Stomach (tissue), 9 donors: ENCODE data around the gene CNTNAP5. TPM values are rescaled to one million over a fixed set of nuclear protein-coding genes. Genes with fewer than 3 reads are reported as not detected.

Experiments
- DNase-seq, 2 donors: peaks; one replicate each; pipeline versions ENCODE4 v3.0.0 to v3.0.0-alpha.2; 2013 to 2019
- H3K27ac ChIP-seq, 5 donors: fragments of 200-600 bp in 4 of 5; sonication (generic) in 4 of 5; one replicate each; pipeline ENCODE4 v1.5.1; 2013 to 2019; ENCODE audit warnings: mild to moderate bottlenecking in 1 of 5, moderate library complexity in 1 of 5
- H3K27me3 ChIP-seq, 3 donors: fragments of 200-600 bp; sonication (generic); one replicate each; pipeline ENCODE4 v1.5.1; 2017 to 2019; ENCODE audit warnings: mixed run types in 1 of 3
- H3K36me3 ChIP-seq, 4 donors: fragments of 200-600 bp; sonication (generic); 1 replicate in 3 of 4; 2 replicates in 1 of 4; pipeline ENCODE4 v1.5.1; 2016 to 2019
- H3K4me1 ChIP-seq, 4 donors: fragments of 200-600 bp; sonication (generic); one replicate each; pipeline ENCODE4 v1.5.1; 2016 to 2019
- H3K4me3 ChIP-seq, 4 donors: fragments of 200-600 bp; sonication (generic) in 3 of 4; one replicate each; pipeline ENCODE4 v1.5.1; 2016 to 2019; ENCODE audit warnings: mild to moderate bottlenecking in 1 of 4
- H3K9me3 ChIP-seq, 4 donors: fragments of 200-600 bp; sonication (generic); one replicate each; pipeline ENCODE4 v1.5.1; 2016 to 2019
- EP300 ChIP-seq: sonication (generic); formaldehyde crosslinking; IDR thresholded peaks from one replicate; pipeline ENCODE4 v1.6.1; 2017; ENCODE audit warnings: antibody characterized with exemption
- POLR2A ChIP-seq, 4 donors: fragments of 450-650 bp; IDR thresholded peaks; one replicate each; pipeline ENCODE4 v1.6.1; 2016; ENCODE audit warnings: antibody characterized with exemption in 4 of 4, control low read depth in 2 of 4, mild to moderate bottlenecking in 1 of 4, moderate library complexity in 1 of 4
- POLR2AphosphoS5 ChIP-seq, 3 donors: sonication (generic); formaldehyde crosslinking; IDR thresholded peaks; one replicate each; pipeline ENCODE4 v1.6.1; 2016; ENCODE audit warnings: antibody characterized with exemption in 3 of 3
- WGBS, 5 donors: extraction: QIAGEN DNeasy Blood & Tissue Kit in 3 of 5; methylation state at CpG; one replicate each; pipeline versions ENCODE4 v1.1.5 to v1.1.7; 2013 to 2018; 5-methylcytosine and 5-hydroxymethylcytosine counted together
- intact Hi-C: fragments of 100-400 bp; cut with DNase I; formaldehyde crosslinking; loops from one replicate; pipeline ENCODE4 v1.15.1; 2023; ENCODE audit warnings: low total_unique reads
- polyA plus RNA-seq, 3 donors: library from polyadenylated mRNA; stranded (reverse); fragments of 200-250 nt; gene quantifications; one replicate each; pipeline ENCODE4 v1.2.3, GENCODE V29; 2013
- total RNA-seq, 5 donors: library from RNA; depleted of rRNA; stranded (reverse); fragments of >200 nt; gene quantifications; one replicate each; pipeline versions ENCODE4 v1.1.0 to v1.2.3, GENCODE V29; 2014 to 2016
- TF ChIP-seq, protein P1 (sequence below), 7 experiments: fragments of 450-650 bp in 4 of 7; fragments of 200-600 bp in 3 of 7; sonication (generic) in 3 of 7; IDR thresholded peaks; one replicate each; pipeline ENCODE4 v1.5.1; 2016 to 2019; ENCODE audit warnings: antibody characterized with exemption in 7 of 7, control low read depth in 2 of 7, mild to moderate bottlenecking in 1 of 7
- donor health status: healthy with polysubstance abuse.
- donor health status: Bipolar disorder and iron deficiency.
- donor health status: healthy.

The CNTNAP5 gene
- total and polyA plus RNA-seq, 8 donors: 1.3 TPM; not detected in 7

DNA sequence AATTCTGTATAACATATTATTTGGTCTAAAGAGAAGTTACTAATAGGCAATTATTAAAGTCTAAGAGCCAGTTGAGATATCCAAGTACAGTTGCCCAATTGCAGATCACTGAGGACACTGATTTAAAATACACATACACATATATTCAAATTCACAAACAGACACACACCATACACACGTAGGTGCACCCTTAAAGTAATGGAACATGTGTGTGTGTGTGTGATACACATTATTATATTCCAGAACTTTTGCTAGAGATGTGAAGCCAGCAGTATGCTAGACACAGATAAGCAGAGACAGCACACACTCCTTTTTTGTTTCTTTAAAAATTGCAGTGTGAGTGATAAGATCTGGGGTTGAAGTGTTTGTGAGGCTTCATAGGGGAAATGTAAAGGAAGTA lies 292.5 kb downstream of the CNTNAP5 start:
- 50 to 81% (median 68%) methylated on average over 1 of the region's 1 CpG for WGBS, 5 donors
- DNase-seq: no peak
- intact Hi-C loops: no loop called here
- Histone ChIP-seq H3K4me3 (no peak overlapping the region), H3K9me3 (no peaks in the 10 kb centered on the region), H3K27ac (no peak overlapping the region), H3K4me1 (no peaks in the 10 kb centered on the region), H3K36me3 (no peaks in the 10 kb centered on the region), H3K27me3 (no peaks in the 10 kb centered on the region)
- TF ChIP-seq POLR2A (IDR thresholded peaks at IDR 0.05) (no peak), POLR2AphosphoS5 (IDR thresholded peaks at IDR 0.05) (no peak), EP300 (no peak)
- TF ChIP-seq, protein P1, sequence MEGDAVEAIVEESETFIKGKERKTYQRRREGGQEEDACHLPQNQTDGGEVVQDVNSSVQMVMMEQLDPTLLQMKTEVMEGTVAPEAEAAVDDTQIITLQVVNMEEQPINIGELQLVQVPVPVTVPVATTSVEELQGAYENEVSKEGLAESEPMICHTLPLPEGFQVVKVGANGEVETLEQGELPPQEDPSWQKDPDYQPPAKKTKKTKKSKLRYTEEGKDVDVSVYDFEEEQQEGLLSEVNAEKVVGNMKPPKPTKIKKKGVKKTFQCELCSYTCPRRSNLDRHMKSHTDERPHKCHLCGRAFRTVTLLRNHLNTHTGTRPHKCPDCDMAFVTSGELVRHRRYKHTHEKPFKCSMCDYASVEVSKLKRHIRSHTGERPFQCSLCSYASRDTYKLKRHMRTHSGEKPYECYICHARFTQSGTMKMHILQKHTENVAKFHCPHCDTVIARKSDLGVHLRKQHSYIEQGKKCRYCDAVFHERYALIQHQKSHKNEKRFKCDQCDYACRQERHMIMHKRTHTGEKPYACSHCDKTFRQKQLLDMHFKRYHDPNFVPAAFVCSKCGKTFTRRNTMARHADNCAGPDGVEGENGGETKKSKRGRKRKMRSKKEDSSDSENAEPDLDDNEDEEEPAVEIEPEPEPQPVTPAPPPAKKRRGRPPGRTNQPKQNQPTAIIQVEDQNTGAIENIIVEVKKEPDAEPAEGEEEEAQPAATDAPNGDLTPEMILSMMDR (IDR thresholded peaks at IDR 0.05): no peak

- intact Hi-C loops: no loop called here
- no peaks in the 10 kb centered on the region for H3K27me3 ChIP-seq
- no peaks in the 10 kb centered on the region for H3K4me1 ChIP-seq
- no peaks in the 10 kb centered on the region for H3K36me3 ChIP-seq
- H3K9me3 ChIP-seq: no peaks in the 10 kb centered on the region
- TF ChIP-seq EP300 (no peak), POLR2AphosphoS5 (IDR thresholded peaks at IDR 0.05) (no peak)
- TF ChIP-seq, protein P1 (IDR thresholded peaks at IDR 0.05): no peak
- H3K4me3 ChIP-seq: no peak overlapping the region
- DNase-seq: no peak
- H3K27ac ChIP-seq: no peak overlapping the region
- WGBS, 5 donors: 57 to 76% (median 71%) methylated on average over 2 of the region's 2 CpGs
Observed at GRCh38 chr2:124318913-124319312, 293.8 kb downstream of the CNTNAP5 start.

GRCh38 chr2:124319577-124319976 lies 294.5 kb downstream of the CNTNAP5 start:
- TF ChIP-seq POLR2AphosphoS5 (IDR thresholded peaks at IDR 0.05) (no peak), EP300 (no peak), POLR2A (IDR thresholded peaks at IDR 0.05) (no peak)
- TF ChIP-seq, protein P1 (IDR thresholded peaks at IDR 0.05): no peak
- no peak for DNase-seq
- no peaks in the 10 kb centered on the region for H3K27me3 ChIP-seq
- no peaks in the 10 kb centered on the region for H3K36me3 ChIP-seq
- no peaks in the 10 kb centered on the region for H3K4me1 ChIP-seq
- intact Hi-C loops: no loop called here
- WGBS, 5 donors: 56 to 78% (median 67%) methylated on average over 3 of the region's 3 CpGs
- no peak overlapping the region for H3K27ac ChIP-seq
- no peak overlapping the region for H3K4me3 ChIP-seq
- H3K9me3 ChIP-seq: no peaks in the 10 kb centered on the region

DNA sequence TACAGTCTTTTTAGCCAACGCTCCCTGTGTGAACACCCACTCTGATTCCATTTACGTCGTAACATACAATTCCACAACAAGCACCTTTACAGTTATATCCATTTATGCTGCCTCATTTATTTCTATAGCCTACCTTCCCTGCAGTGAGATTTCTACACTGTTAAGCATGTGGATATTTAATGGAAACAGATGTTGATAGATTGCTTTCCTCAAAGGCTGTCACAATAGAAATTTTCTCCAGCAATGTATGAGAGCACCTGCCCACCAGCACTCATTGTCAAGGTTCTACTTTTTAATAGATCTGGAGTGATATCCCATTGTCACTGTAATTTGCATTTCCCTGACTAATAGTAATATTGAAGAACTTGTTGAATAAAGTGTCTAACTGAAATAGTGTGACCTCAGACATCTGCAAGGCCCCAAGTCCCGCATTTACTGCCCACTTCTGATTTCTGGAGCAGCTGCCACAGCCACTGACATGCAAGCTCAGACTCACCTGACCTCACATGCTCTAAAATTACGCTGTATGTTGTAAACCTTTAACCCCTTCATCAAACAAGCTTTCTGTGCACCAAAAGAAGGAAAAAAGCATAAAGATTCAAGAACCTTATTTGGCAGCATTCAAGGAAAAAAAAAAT lies 295.1 kb downstream of the CNTNAP5 start:
- intact Hi-C loops: no loop called here
- no peaks in the 10 kb centered on the region for H3K36me3 ChIP-seq
- no peaks in the 10 kb centered on the region for H3K27me3 ChIP-seq
- no peaks in the 10 kb centered on the region for H3K4me1 ChIP-seq
- no peak for DNase-seq
- no peaks in the 10 kb centered on the region for H3K9me3 ChIP-seq
- TF ChIP-seq EP300 (no peak), POLR2A (IDR thresholded peaks at IDR 0.05) (no peak), POLR2AphosphoS5 (IDR thresholded peaks at IDR 0.05) (no peak)
- TF ChIP-seq, protein P1 (IDR thresholded peaks at IDR 0.05): no peak
- H3K4me3 ChIP-seq: no peak overlapping the region
- no peak overlapping the region for H3K27ac ChIP-seq
- 81 to 88% (median 84%) methylated on average over 5 of the region's 5 CpGs for WGBS, 5 donors
